GM12878 (cell line): ENCODE measurements around the gene IFT88. TPM values are rescaled to one million over a fixed set of nuclear protein-coding genes. Genes with fewer than 3 reads are reported as not detected.

ENCODE experiments used
- ATAC-seq: fragments of 200-7000 bp; cut with Tn5 transposase; 3 replicates; pipeline ENCODE4 v1.9.1; 2020; ENCODE audit warnings: mild to moderate bottlenecking, moderate library complexity
- BruUV-seq: library from RNA; stranded (reverse); fragments of 400-500 nt; replicated peaks from 2 replicates; lab custom pipeline; 2021; lab: Mats Ljungman, UMichigan
- CTCF ChIA-PET: fragments of 300-600 bp; sonication (Branson Sonifier 250); formaldehyde crosslinking; extraction: SDS; loops from one replicate; lab custom pipeline; 2021; ENCODE audit warnings: inconsistent platforms; lab: Yijun Ruan, JAX
- POLR2A ChIA-PET: fragments of 350-600 bp; formaldehyde crosslinking; extraction: SDS; loops from one replicate; lab custom pipeline; 2021; ENCODE audit warnings: inconsistent platforms; lab: Charles Lee
- RAD21 ChIA-PET: fragments of 300-600 bp; sonication (Branson Sonifier 250); formaldehyde crosslinking; loops from one replicate; lab custom pipeline; 2023; ENCODE audit warnings: antibody characterized with exemption; ENCODE audit not compliant: unreplicated experiment; lab: Charles Lee
- SMC1A ChIA-PET: fragments of 300-600 bp; sonication (Branson Sonifier 250); formaldehyde crosslinking; loops from one replicate; lab custom pipeline; 2023; ENCODE audit not compliant: unreplicated experiment, uncharacterized antibody; lab: Charles Lee
- DNase-seq: peaks from one replicate; pipeline ENCODE4 v3.0.0-alpha.2; 2011; ENCODE audit warnings: low read depth, low spot score
- FAIRE-seq: peaks from 3 replicates; lab custom pipeline; 2011; peaks lifted over from hg19 to GRCh38; lab: Jason Lieb, UNC
- H2AFZ ChIP-seq: 2 replicates; pipeline ENCODE4 v1.6.0; 2011; ENCODE audit warnings: low read depth, low read length, control low read depth; ENCODE audit not compliant: control insufficient read depth
- H3K27ac ChIP-seq: 2 replicates; pipeline ENCODE4 v1.5.1; 2011; ENCODE audit warnings: control low read depth; ENCODE audit not compliant: control insufficient read depth, insufficient read depth
- H3K27me3 ChIP-seq, 2 experiments: replicated peaks in 1 of 2; 2 replicates each; pipeline versions ENCODE4 v1.6.0 to v1.6.1; 2011; ENCODE audit warnings: low read length in 1 of 2; ENCODE audit not compliant: control insufficient read depth in 2 of 2, insufficient read depth in 2 of 2
- H3K36me3 ChIP-seq, 2 experiments: 2 replicates each; pipeline ENCODE4 v1.5.1; 2011; ENCODE audit warnings: low read length in 1 of 2; ENCODE audit not compliant: control insufficient read depth in 2 of 2, insufficient read depth in 2 of 2
- H3K4me1 ChIP-seq: 2 replicates; pipeline ENCODE4 v1.6.1; 2011; ENCODE audit warnings: mild to moderate bottlenecking, low read length, moderate library complexity, mixed read lengths; ENCODE audit not compliant: control insufficient read depth, insufficient read depth
- H3K4me2 ChIP-seq: 2 replicates; pipeline ENCODE4 v1.6.0; 2011; ENCODE audit warnings: control low read depth; ENCODE audit not compliant: control insufficient read depth, insufficient read depth
- H3K4me3 ChIP-seq: fragments of 200-600 bp; sonication (generic); 2 replicates; pipeline ENCODE4 v1.5.1; 2016
- H3K79me2 ChIP-seq: 2 replicates; pipeline ENCODE4 v1.6.0; 2011; ENCODE audit warnings: low read length; ENCODE audit not compliant: control insufficient read depth, insufficient read depth
- H3K9ac ChIP-seq: 2 replicates; pipeline ENCODE4 v1.8.0; 2011; ENCODE audit warnings: low read length, control low read depth, mixed read lengths; ENCODE audit not compliant: control insufficient read depth, insufficient read depth
- H3K9me3 ChIP-seq: replicated peaks from 3 replicates; pipeline ENCODE4 v1.5.1; 2011; ENCODE audit warnings: mild to moderate bottlenecking, low read length; ENCODE audit not compliant: control insufficient read depth, insufficient read depth
- H4K20me1 ChIP-seq: 2 replicates; pipeline ENCODE4 v1.6.0; 2011; ENCODE audit not compliant: control insufficient read depth, insufficient read depth
- ASH2L ChIP-seq: fragments of 300-600, 200-600 bp; sonication (generic); IDR thresholded peaks from 2 replicates; pipeline ENCODE4 v1.6.1; 2017; ENCODE audit warnings: low read depth, mild to moderate bottlenecking, borderline replicate concordance
- CEBPB ChIP-seq, 2 experiments: fragments of 150-350 bp in 1 of 2; IDR thresholded peaks; 2 replicates each; pipeline ENCODE4 v1.6.1; 2012 to 2014; ENCODE audit warnings: low read depth in 2 of 2, low read length in 2 of 2, borderline replicate concordance in 1 of 2, inconsistent platforms in 1 of 2
- ELK1 ChIP-seq: IDR thresholded peaks from 2 replicates; pipeline ENCODE4 v1.6.1; 2012; ENCODE audit warnings: low read depth, low read length, improper control_type of control experiment
- ESRRA ChIP-seq: IDR thresholded peaks from 2 replicates; pipeline ENCODE4 v1.6.1; 2012; ENCODE audit warnings: mild to moderate bottlenecking, low read length, improper control_type of control experiment
- ETV6 ChIP-seq, 2 experiments: fragments of 450-650 bp in 1 of 2; IDR thresholded peaks in 1 of 2; conservative IDR thresholded peaks in 1 of 2; 2 replicates each; pipeline ENCODE4 v1.6.1; 2014; ENCODE audit warnings: antibody characterized with exemption in 1 of 2, borderline replicate concordance in 1 of 2, low read depth in 1 of 2, mild to moderate bottlenecking in 1 of 2, moderate library complexity in 1 of 2
- FOXM1 ChIP-seq: IDR thresholded peaks from 2 replicates; pipeline ENCODE4 v1.6.1; 2012; ENCODE audit warnings: low read depth, mild to moderate bottlenecking, inconsistent platforms, low read length, moderate library complexity
- HSF1 ChIP-seq: fragments of 150-350 bp; IDR thresholded peaks from 2 replicates; pipeline ENCODE4 v1.6.1; 2014; ENCODE audit warnings: mild to moderate bottlenecking, low read depth, low read length
- IKZF1 ChIP-seq: fragments of 450-650 bp; conservative IDR thresholded peaks from 2 replicates; pipeline ENCODE4 v1.6.1; 2017; ENCODE audit warnings: antibody characterized with exemption, mild to moderate bottlenecking
- PAX5 ChIP-seq: IDR thresholded peaks from 2 replicates; pipeline ENCODE4 v1.6.1; 2011; ENCODE audit warnings: low read depth, low read length, borderline replicate concordance
- PBX3 ChIP-seq: IDR thresholded peaks from 2 replicates; pipeline ENCODE4 v1.6.1; 2011; ENCODE audit warnings: mild to moderate bottlenecking, low read depth, low read length, moderate library complexity; ENCODE audit not compliant: insufficient replicate concordance
- RAD21 ChIP-seq: IDR thresholded peaks from 2 replicates; pipeline ENCODE4 v1.6.1; 2011; ENCODE audit warnings: mild to moderate bottlenecking, low read depth, low read length, moderate library complexity; ENCODE audit not compliant: insufficient read depth
- RELB ChIP-seq: fragments of 450-650 bp; IDR thresholded peaks from 2 replicates; pipeline ENCODE4 v1.6.1; 2017; ENCODE audit warnings: low read depth, mild to moderate bottlenecking, moderate library complexity
- SRF ChIP-seq, 2 experiments: IDR thresholded peaks; 2 replicates each; pipeline ENCODE4 v1.6.1; 2011; ENCODE audit warnings: low read depth in 2 of 2, low read length in 2 of 2, mild to moderate bottlenecking in 1 of 2, moderate library complexity in 1 of 2
- STAT1 ChIP-seq: fragments of 450-650 bp; conservative IDR thresholded peaks from 2 replicates; pipeline ENCODE4 v1.6.1; 2014; ENCODE audit warnings: antibody characterized with exemption, mild to moderate bottlenecking
- TCF12 ChIP-seq: IDR thresholded peaks from 2 replicates; pipeline ENCODE4 v1.6.1; 2011; ENCODE audit warnings: low read depth, mild to moderate bottlenecking, low read length
- USF2 ChIP-seq: IDR thresholded peaks from 2 replicates; pipeline ENCODE4 v1.6.1; 2011; ENCODE audit warnings: low read depth, low read length, improper control_type of control experiment, borderline replicate concordance
- ZNF622 ChIP-seq: fragments of 450-650 bp; IDR thresholded peaks from 2 replicates; pipeline ENCODE4 v1.6.1; 2017; ENCODE audit warnings: mild to moderate bottlenecking, inconsistent platforms
- ZSCAN29 ChIP-seq: fragments of 450-650 bp; IDR thresholded peaks from 2 replicates; pipeline ENCODE4 v1.6.1; 2017; ENCODE audit warnings: mild to moderate bottlenecking, moderate library complexity
- WGBS: methylation state at CpG from one replicate; pipeline ENCODE4 v1.1.6; 2016; ENCODE audit warnings: low lambda C conversion rate; ENCODE audit not compliant: insufficient replicate concordance, insufficient coverage; ENCODE audit errors: missing lambda C conversion rate; 5-methylcytosine and 5-hydroxymethylcytosine counted together
- in situ Hi-C: fragments of 300-500 bp; cut with MboI; formaldehyde crosslinking; loops from 9 replicates; pipeline ENCODE4 v1.14.3; 2018; ENCODE audit warnings: mixed read lengths
- intact Hi-C: fragments of 100-400 bp; cut with micrococcal nuclease; formaldehyde crosslinking; loops from one replicate; pipeline ENCODE4 v1.14.2; 2022; ENCODE audit not compliant: unreplicated experiment
- polyA plus RNA-seq, 11 experiments: library from polyadenylated mRNA; depleted of rRNA in 4 of 11; unstranded in 6 of 11; stranded (reverse) in 5 of 11; fragments of >200 nt; fragmentation: Nextera tagmentation in 4 of 11; fragmentation: Illumina TruSeq in 1 of 11; extraction: Ambion mirVana in 4 of 11; extraction: Trizol in 1 of 11; gene quantifications; 1 replicate in 1 of 11; 2 replicates in 10 of 11; pipeline versions ENCODE4 v1.2.1 to v1.2.3, GENCODE V29; 2011 to 2016; ENCODE audit warnings: inconsistent platforms in 2 of 11, missing spikeins in 2 of 11, low read depth in 1 of 11
- total RNA-seq, 4 experiments: library from RNA; depleted of rRNA in 3 of 4; stranded (reverse); fragments of >200 nt in 3 of 4; fragmentation: Illumina TruSeq in 1 of 4; extraction: Trizol in 1 of 4; gene quantifications; 2 replicates each; pipeline versions ENCODE4 v1.2.1 to v1.2.3, GENCODE V29; 2013 to 2021

Gene IFT88
- total and polyA plus RNA-seq, 10 of the 15 experiments (the other 5 are each of a cell fraction or from before 2014, with no cell fraction given) = 2.9 to 5.6 (median 4.1) TPM

GRCh38 chr13:20624213-20624612 lies 57.3 kb downstream of the IFT88 start (continued):
- TF ChIP-seq ESRRA = no peak
- TF ChIP-seq IKZF1 = no peak
- no peak for TF ChIP-seq HSF1

GRCh38 chr13:20633802-20634201 lies 66.8 kb downstream of the IFT88 start:
- CTCF ChIA-PET = no interaction called here
- no peak for ATAC-seq
- no peak for TF ChIP-seq PAX5
- no peak for TF ChIP-seq USF2
- no peak for TF ChIP-seq ZNF622
- no peak for TF ChIP-seq ZSCAN29
- TF ChIP-seq SRF (IDR thresholded peaks at IDR 0.05; ENCODE audit: low read depth in 2 of 2, low read length in 2 of 2) = no peak
- no peak for TF ChIP-seq ASH2L
- TF ChIP-seq ELK1 = no peak
- no peak for TF ChIP-seq CEBPB (IDR thresholded peaks at IDR 0.05; ENCODE audit: borderline replicate concordance in 1 of 2, low read depth in 2 of 2, low read length in 2 of 2)
- TF ChIP-seq RAD21 = no peak
- TF ChIP-seq PBX3 = no peak
- no peak for TF ChIP-seq STAT1
- TF ChIP-seq ETV6 (conservative IDR thresholded peaks at IDR 0.05 in 1 of 2, IDR thresholded peaks at IDR 0.05 in 1 of 2; ENCODE audit: borderline replicate concordance in 1 of 2, low read depth in 1 of 2) = no peak
- TF ChIP-seq RELB = no peak
- no peak for TF ChIP-seq FOXM1
- no peak for TF ChIP-seq TCF12

More at GRCh38 chr13:20633802-20634201, 66.8 kb downstream of the IFT88 start:
- Histone ChIP-seq H3K4me2 (no peak overlapping the region), H3K27me3 (no peaks in the 10 kb centered on the region), H3K9me3 (no peaks in the 10 kb centered on the region), H3K9ac (no peak overlapping the region), H2AFZ (no peak overlapping the region), H3K79me2 (no peaks in the 10 kb centered on the region), H3K4me1 (no peaks in the 10 kb centered on the region), H3K4me3 (no peak overlapping the region), H4K20me1 (no peaks in the 10 kb centered on the region), H3K36me3 (no peaks in the 10 kb centered on the region), H3K27ac (no peak overlapping the region)
- FAIRE-seq (no peak), DNase-seq (no peak)
- in situ Hi-C loops = no loop called here
- ChIA-PET POLR2A (no interaction called here), SMC1A (no interaction called here), RAD21 (no interaction called here)
- WGBS = 98% methylated on average over 3 of the region's 3 CpGs
- intact Hi-C loops = no loop called here
- no TSS peak for BruUV-seq
